Liver (tissue), 3 donors: ENCODE measurements around the gene PLCL1.

ENCODE experiments used
- TAF1 ChIP-seq: conservative IDR thresholded peaks from 2 replicates; pipeline ENCODE4 v1.6.1; 2016; ENCODE audit warnings: antibody characterized with exemption, mild to moderate bottlenecking
- YY1 ChIP-seq: IDR thresholded peaks from 2 replicates; pipeline ENCODE4 v1.6.1; 2016; ENCODE audit warnings: antibody characterized with exemption, mild to moderate bottlenecking
- TF ChIP-seq, protein P1 (sequence below): fragments of 150-350 bp; IDR thresholded peaks from 2 replicates; pipeline ENCODE4 v1.5.1; 2017; ENCODE audit warnings: improper control_type of control experiment, low read depth, low read length; ENCODE audit not compliant: missing input control
- TF ChIP-seq, protein P2 (sequence below): IDR thresholded peaks from 2 replicates; pipeline ENCODE4 v1.6.1; 2016; ENCODE audit warnings: antibody characterized with exemption
- TF ChIP-seq, protein P3 (sequence below): IDR thresholded peaks from 2 replicates; pipeline ENCODE4 v1.6.1; 2016; ENCODE audit warnings: antibody characterized with exemption
- TF ChIP-seq, protein P4 (sequence below): IDR thresholded peaks from 2 replicates; pipeline ENCODE4 v1.6.1; 2016; ENCODE audit warnings: antibody characterized with exemption, mild to moderate bottlenecking
- donor health status: healthy.
- donor health status: healthy.

DNA sequence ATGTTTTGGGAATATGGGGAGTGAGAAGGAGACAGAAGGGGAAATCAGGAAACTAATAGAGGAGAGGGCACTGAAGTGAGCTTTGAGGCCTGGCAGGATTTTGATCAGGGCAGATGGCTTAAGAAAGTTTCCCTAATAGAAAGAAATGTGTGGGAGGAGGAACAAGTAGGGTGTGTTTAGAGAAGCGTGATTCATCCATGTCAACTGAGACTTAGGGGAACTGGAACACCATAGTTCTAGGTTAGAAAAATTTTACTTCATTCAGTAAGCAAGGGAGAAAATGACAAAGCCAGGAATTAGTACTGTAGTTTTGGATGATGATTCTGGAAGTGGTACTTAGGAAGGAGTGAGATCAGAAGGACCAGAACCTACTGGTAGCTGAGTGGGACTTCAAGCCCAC is 296.0 kb downstream of the PLCL1 start:
- TF ChIP-seq, protein P1, sequence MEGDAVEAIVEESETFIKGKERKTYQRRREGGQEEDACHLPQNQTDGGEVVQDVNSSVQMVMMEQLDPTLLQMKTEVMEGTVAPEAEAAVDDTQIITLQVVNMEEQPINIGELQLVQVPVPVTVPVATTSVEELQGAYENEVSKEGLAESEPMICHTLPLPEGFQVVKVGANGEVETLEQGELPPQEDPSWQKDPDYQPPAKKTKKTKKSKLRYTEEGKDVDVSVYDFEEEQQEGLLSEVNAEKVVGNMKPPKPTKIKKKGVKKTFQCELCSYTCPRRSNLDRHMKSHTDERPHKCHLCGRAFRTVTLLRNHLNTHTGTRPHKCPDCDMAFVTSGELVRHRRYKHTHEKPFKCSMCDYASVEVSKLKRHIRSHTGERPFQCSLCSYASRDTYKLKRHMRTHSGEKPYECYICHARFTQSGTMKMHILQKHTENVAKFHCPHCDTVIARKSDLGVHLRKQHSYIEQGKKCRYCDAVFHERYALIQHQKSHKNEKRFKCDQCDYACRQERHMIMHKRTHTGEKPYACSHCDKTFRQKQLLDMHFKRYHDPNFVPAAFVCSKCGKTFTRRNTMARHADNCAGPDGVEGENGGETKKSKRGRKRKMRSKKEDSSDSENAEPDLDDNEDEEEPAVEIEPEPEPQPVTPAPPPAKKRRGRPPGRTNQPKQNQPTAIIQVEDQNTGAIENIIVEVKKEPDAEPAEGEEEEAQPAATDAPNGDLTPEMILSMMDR, result no peak
- TF ChIP-seq, protein P2, sequence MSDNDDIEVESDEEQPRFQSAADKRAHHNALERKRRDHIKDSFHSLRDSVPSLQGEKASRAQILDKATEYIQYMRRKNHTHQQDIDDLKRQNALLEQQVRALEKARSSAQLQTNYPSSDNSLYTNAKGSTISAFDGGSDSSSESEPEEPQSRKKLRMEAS, result no peak
- TF ChIP-seq YY1 (no peak), TAF1 (no peak)
- TF ChIP-seq, protein P3, sequence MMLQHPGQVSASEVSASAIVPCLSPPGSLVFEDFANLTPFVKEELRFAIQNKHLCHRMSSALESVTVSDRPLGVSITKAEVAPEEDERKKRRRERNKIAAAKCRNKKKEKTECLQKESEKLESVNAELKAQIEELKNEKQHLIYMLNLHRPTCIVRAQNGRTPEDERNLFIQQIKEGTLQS, result no peak
- TF ChIP-seq, protein P4, sequence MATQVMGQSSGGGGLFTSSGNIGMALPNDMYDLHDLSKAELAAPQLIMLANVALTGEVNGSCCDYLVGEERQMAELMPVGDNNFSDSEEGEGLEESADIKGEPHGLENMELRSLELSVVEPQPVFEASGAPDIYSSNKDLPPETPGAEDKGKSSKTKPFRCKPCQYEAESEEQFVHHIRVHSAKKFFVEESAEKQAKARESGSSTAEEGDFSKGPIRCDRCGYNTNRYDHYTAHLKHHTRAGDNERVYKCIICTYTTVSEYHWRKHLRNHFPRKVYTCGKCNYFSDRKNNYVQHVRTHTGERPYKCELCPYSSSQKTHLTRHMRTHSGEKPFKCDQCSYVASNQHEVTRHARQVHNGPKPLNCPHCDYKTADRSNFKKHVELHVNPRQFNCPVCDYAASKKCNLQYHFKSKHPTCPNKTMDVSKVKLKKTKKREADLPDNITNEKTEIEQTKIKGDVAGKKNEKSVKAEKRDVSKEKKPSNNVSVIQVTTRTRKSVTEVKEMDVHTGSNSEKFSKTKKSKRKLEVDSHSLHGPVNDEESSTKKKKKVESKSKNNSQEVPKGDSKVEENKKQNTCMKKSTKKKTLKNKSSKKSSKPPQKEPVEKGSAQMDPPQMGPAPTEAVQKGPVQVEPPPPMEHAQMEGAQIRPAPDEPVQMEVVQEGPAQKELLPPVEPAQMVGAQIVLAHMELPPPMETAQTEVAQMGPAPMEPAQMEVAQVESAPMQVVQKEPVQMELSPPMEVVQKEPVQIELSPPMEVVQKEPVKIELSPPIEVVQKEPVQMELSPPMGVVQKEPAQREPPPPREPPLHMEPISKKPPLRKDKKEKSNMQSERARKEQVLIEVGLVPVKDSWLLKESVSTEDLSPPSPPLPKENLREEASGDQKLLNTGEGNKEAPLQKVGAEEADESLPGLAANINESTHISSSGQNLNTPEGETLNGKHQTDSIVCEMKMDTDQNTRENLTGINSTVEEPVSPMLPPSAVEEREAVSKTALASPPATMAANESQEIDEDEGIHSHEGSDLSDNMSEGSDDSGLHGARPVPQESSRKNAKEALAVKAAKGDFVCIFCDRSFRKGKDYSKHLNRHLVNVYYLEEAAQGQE, result no peak
